ENCODE results near the gene TBC1D2. TPM values are rescaled to one million over a fixed set of nuclear protein-coding genes. Genes with fewer than 3 reads are reported as not detected.

Gene TBC1D2
- total RNA-seq, 4 donors from 2014 or later, result 4.9 to 9.8 (median 7.8) TPM

- no peak for ATAC-seq
- Histone ChIP-seq H3K4me3 (no peak overlapping the region), H3K27me3 (peaks cover 6% of the 10 kb centered on the region), H3K4me1 (no peaks in the 10 kb centered on the region), H3K27ac (no peak overlapping the region), H3K36me3 (no peaks in the 10 kb centered on the region), H3K9me3 (no peaks in the 10 kb centered on the region)
- TF ChIP-seq EP300 (IDR thresholded peaks at IDR 0.05) (no peak), CTCF (IDR thresholded peaks at IDR 0.05) (no peak), POLR2A (IDR thresholded peaks at IDR 0.05) (no peak), POLR2AphosphoS5 (IDR thresholded peaks at IDR 0.05) (no peak)
- WGBS, 2 donors (ENCODE audit: low coverage in 1 of 2), result no CpG with 5 or more reads among the region's 1 CpG
Observed at GRCh38 chr9:98186236-98186635, 69.2 kb downstream of the TBC1D2 start.

- no peak overlapping the region for H3K27ac ChIP-seq
- no peaks in the 10 kb centered on the region for H3K4me1 ChIP-seq
- no peak for ATAC-seq
- H3K4me3 ChIP-seq, result no peak overlapping the region
- H3K36me3 ChIP-seq, result no peaks in the 10 kb centered on the region
- H3K27me3 ChIP-seq, result peaks cover 6% of the 10 kb centered on the region
- H3K9me3 ChIP-seq, result no peaks in the 10 kb centered on the region
- TF ChIP-seq POLR2AphosphoS5 (IDR thresholded peaks at IDR 0.05) (no peak), POLR2A (IDR thresholded peaks at IDR 0.05) (no peak), EP300 (IDR thresholded peaks at IDR 0.05) (no peak), CTCF (IDR thresholded peaks at IDR 0.05) (no peak)
- WGBS, 2 donors (ENCODE audit: low coverage in 1 of 2), result 20 to 70% methylated on average over 1 to 2 of the region's 6 CpGs
Observed at GRCh38 chr9:98185611-98186171, 69.8 kb downstream of the TBC1D2 start.

GRCh38 chr9:98185021-98185567, 70.4 kb downstream of the TBC1D2 start:
- no peaks in the 10 kb centered on the region for H3K9me3 ChIP-seq
- no peak for ATAC-seq
- H3K27ac ChIP-seq, result no peak overlapping the region
- no peaks in the 10 kb centered on the region for H3K36me3 ChIP-seq
- WGBS, 2 donors (ENCODE audit: low coverage in 1 of 2), result 64 to 83% methylated on average over 1 to 4 of the region's 6 CpGs
- H3K4me3 ChIP-seq, result no peak overlapping the region
- H3K4me1 ChIP-seq, result no peaks in the 10 kb centered on the region
- peaks cover 7% of the 10 kb centered on the region for H3K27me3 ChIP-seq
- no peak for TF ChIP-seq POLR2AphosphoS5 (IDR thresholded peaks at IDR 0.05)
- TF ChIP-seq POLR2A (IDR thresholded peaks at IDR 0.05), result no peak
- TF ChIP-seq EP300 (IDR thresholded peaks at IDR 0.05), result no peak

- WGBS, 2 donors (ENCODE audit: low coverage in 1 of 2), result 70 to 81% methylated on average over 3 to 5 of the region's 6 CpGs
- TF ChIP-seq EP300 (IDR thresholded peaks at IDR 0.05), result no peak
- TF ChIP-seq POLR2AphosphoS5 (IDR thresholded peaks at IDR 0.05), result no peak
- no peak for TF ChIP-seq CTCF (IDR thresholded peaks at IDR 0.05)
- TF ChIP-seq POLR2A (IDR thresholded peaks at IDR 0.05), result no peak
- H3K4me1 ChIP-seq, result no peaks in the 10 kb centered on the region
- peaks cover 12% of the 10 kb centered on the region for H3K27me3 ChIP-seq
- ATAC-seq, result no peak
- no peaks in the 10 kb centered on the region for H3K9me3 ChIP-seq
- no peaks in the 10 kb centered on the region for H3K36me3 ChIP-seq
- no peak overlapping the region for H3K4me3 ChIP-seq
- no peak overlapping the region for H3K27ac ChIP-seq
Observed at GRCh38 chr9:98184326-98184725, 71.1 kb downstream of the TBC1D2 start.

- H3K9me3 ChIP-seq, result no peaks in the 10 kb centered on the region
- ATAC-seq, result no peak
- no peaks in the 10 kb centered on the region for H3K36me3 ChIP-seq
- TF ChIP-seq POLR2A (IDR thresholded peaks at IDR 0.05) (no peak), POLR2AphosphoS5 (IDR thresholded peaks at IDR 0.05) (no peak), EP300 (IDR thresholded peaks at IDR 0.05) (no peak), CTCF (IDR thresholded peaks at IDR 0.05) (no peak)
- no peaks in the 10 kb centered on the region for H3K4me1 ChIP-seq
- H3K4me3 ChIP-seq, result no peak overlapping the region
- peaks cover 6% of the 10 kb centered on the region for H3K27me3 ChIP-seq
- no peak overlapping the region for H3K27ac ChIP-seq
- WGBS, 2 donors (ENCODE audit: low coverage in 1 of 2), result 69 to 89% methylated on average over 3 to 5 of the region's 9 CpGs
Observed at GRCh38 chr9:98182889-98183599, 72.4 kb downstream of the TBC1D2 start.

All from gastroesophageal sphincter (tissue), 4 donors.